HG03103 (cell line): ENCODE measurements around the gene WDR19.
"Not testable (repeated sequence)": the region's sequence is repeated elsewhere in the genome, so short reads cannot be mapped to it uniquely, and the experiment has no call there.

Experiments
- ATAC-seq: cut with Tn5 transposase; IDR thresholded peaks from one replicate; pipeline ENCODE4 v1.9.1; 2021; ENCODE audit warnings: low read depth; ENCODE audit not compliant: unreplicated experiment

Gene WDR19

GRCh38 chr4:39231660-39232059, 49.3 kb downstream of the WDR19 start:
- ATAC-seq = no peak

- no peak for ATAC-seq
These were observed 49.8 kb downstream of the WDR19 start for GRCh38 chr4:39232100-39232499.

- no peak for ATAC-seq
These were observed 50.8 kb downstream of the WDR19 start for GRCh38 chr4:39233114-39233513.

GRCh38 chr4:39233783-39234182, 51.5 kb downstream of the WDR19 start:
- no peak for ATAC-seq

- no peak for ATAC-seq
These were observed 52.7 kb downstream of the WDR19 start for GRCh38 chr4:39235021-39235420.

- no peak for ATAC-seq
These were observed 53.4 kb downstream of the WDR19 start for GRCh38 chr4:39235696-39236095.

GRCh38 chr4:39237179-39237578, 54.9 kb downstream of the WDR19 start:
- no peak for ATAC-seq

- no peak for ATAC-seq
These were observed 61.1 kb downstream of the WDR19 start for GRCh38 chr4:39243462-39243861.

GRCh38 chr4:39255266-39255665, 72.9 kb downstream of the WDR19 start:
- ATAC-seq = no peak

- ATAC-seq = no peak
These were observed 73.5 kb downstream of the WDR19 start for GRCh38 chr4:39255871-39256270.

- no peak for ATAC-seq
These were observed 74.1 kb downstream of the WDR19 start for GRCh38 chr4:39256436-39256835.

GRCh38 chr4:39259571-39260330, 77.4 kb downstream of the WDR19 start:
- no peak for ATAC-seq

- no peak for ATAC-seq
These were observed 81.6 kb downstream of the WDR19 start for GRCh38 chr4:39263895-39264294.

GRCh38 chr4:39274503-39274902, 92.2 kb downstream of the WDR19 start:
- no peak for ATAC-seq

GRCh38 chr4:39277661-39278060, 95.3 kb downstream of the WDR19 start:
- ATAC-seq = not testable (repeated sequence)

GRCh38 chr4:39278476-39278875, 96.1 kb downstream of the WDR19 start:
- no peak for ATAC-seq

- no peak for ATAC-seq
These were observed 97.1 kb downstream of the WDR19 start for GRCh38 chr4:39279416-39279815.

GRCh38 chr4:39280770-39281169, 98.4 kb downstream of the WDR19 start:
- ATAC-seq = no peak

GRCh38 chr4:39285111-39285795, 102.9 kb downstream of the WDR19 start:
- ATAC-seq = no peak

- no peak for ATAC-seq
These were observed 103.5 kb downstream of the WDR19 start for GRCh38 chr4:39285853-39286252.

GRCh38 chr4:39286263-39286662, 103.9 kb downstream of the WDR19 start:
- no peak for ATAC-seq

GRCh38 chr4:39287223-39287622, 104.9 kb downstream of the WDR19 start:
- ATAC-seq = no peak
